Stimulated activated naive CD4-positive, alpha-beta T cell (primary cell): Measurements from ENCODE around the gene PLXNB3.
"Not testable (repeated sequence)": the region's sequence is repeated elsewhere in the genome, so short reads cannot be mapped to it uniquely, and the experiment has no call there.

Source experiments
- DNase-seq, 6 experiments: peaks; one replicate each; lab custom pipeline; 2025; lab: John Stamatoyannopoulos, UW

The PLXNB3 gene

DNA sequence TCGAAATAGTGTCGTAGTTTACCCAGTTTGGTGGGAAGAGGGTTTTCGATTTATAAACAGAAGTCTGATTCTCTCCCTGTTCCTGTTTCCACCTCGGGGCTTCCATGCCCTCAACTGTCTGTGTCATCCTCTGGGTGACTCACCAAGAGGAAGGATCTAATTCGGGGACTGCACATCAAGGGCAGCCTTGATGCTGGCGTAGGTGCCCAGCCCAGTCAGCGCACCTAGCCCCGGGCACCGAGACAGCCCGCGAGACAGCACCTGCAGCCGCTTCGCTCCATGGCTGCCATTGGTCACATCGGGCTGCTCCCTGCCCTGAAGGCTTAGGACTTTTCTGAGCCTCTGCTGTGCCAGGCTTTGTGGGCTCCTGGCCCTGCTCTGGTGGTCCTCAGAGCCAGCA is 31.6 kb upstream of the PLXNB3 start:
- DNase-seq: no peak

DNA sequence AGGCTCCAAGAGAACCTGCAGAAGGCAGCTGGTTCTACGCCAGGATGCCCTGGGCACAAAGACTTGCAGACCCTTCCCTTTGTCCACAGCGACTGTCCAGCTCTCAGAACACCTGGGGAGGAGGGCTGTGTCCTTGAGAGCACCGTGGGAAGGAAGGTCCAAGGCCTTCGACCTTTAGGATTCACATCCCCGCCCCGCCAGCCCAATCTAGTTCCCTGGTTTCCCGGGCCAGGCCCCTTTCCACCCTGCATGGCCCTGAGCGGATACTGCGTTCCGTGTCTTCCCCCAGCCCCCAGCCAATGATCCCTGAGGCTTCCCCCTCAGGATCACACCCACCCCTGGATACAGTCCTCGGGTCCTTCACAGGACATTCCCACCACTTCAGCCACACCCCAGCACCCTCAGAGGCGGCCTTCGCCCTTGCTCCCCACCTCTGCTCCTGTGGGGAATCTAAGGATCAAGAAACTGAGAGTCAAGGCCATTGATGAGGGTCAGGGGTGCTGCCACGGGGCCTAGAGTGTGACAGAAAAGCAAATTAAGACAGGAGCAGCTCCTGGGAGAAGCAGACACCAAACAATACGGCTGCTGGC is 30.3 kb upstream of the PLXNB3 start:
- DNase-seq: no peak

DNA sequence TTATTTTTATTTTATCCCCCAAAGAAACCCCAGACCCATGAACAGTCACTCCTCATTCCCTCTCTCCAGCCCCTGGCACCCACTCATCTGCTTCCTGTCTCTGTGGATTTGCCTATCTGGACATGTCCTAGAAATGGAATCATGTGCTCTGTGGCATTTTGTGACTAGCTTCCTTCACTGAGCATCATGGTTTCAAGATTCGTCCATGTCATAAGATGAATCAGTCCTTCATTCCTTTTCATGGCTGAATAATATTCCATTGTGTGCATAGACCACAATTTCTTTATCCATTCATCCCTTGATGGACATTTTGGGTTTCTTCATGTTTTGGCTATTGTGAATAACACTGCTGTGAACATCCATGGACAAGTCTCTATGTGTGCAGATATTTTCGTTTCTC is 29.2 kb upstream of the PLXNB3 start:
- DNase-seq: no peak

DNA sequence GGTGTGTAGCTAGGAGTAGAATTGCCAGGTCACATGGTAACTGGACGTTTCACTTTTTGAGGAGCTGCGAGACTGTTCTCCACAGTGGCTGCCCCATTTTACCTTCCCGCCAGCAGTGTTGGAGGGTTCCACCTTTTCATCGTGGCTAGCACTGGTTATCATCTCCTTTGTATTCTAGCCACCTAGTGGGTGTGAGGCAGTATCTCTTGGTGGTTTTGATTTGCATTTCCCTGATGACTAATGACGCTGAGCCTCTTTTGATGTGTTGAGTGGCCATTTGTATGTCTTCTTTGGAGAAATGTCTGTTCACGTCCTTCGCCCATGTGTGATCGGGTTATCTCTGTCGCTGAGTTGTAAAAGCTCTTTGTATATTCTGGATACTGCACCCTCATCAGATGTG is 28.8 kb upstream of the PLXNB3 start:
- DNase-seq: no peak

DNA sequence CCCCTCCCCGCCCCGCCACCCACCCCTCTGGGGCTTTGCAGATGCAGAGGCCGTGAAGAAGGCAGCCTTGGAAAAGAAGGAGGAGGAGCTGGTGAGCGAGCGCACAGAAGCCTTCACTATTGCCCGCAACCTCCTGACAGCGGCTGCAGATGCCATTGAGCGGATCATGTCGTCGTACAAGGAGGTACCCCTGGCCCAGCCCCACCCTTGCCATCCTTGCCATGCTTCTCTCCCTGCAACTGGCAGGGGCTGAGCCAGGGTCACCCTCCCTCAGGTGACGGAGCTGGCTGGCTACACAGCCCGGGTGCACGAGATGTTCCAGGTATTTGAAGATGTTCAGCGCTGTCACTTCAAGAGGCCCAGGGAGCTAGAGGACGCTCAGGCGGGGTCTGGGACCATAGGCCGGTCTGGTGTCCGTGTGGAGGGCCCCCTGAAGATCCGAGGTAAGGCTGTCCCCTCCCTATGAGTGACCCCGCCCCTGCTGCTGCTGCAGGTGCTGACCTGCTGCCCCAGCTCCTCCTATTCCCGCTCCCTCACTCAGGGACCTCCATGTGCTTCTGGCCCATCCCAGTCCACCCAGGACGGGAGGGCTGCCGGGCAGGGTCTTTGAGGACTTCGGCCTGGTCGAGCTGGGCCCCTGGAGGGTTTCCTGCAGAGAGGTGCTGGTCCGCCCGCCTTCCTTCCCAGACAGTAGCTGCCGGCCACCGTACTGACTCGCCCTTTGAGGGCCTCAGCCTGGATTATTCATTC is 27.8 kb upstream of the PLXNB3 start:
- DNase-seq: no peak

DNA sequence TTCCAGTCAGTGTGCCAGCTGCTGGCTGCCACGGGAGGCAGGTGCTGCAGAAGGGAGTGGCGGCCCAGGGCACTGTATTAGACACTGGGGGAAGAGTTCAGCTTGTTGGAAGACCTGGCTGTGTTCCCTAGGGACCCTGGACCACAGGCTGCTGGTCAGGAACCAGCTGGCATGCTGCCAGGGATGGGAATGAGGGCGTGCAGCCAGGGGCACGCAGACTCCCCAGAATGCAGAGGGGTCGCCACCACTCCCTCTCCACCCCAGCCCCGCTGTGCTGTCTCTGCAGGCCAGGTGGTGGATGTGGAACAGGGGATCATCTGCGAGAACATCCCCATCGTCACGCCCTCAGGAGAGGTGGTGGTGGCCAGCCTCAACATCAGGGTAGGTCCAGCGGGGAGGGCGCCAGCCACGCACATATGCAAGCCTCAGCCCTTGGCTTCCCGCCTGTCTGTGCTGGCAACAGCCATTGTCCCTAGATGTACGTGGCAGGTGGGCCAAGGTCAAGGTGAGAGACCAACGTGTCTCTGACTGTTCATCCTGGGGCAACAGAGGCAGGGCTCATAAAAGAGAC is 27.1 kb upstream of the PLXNB3 start:
- DNase-seq: no peak

DNA sequence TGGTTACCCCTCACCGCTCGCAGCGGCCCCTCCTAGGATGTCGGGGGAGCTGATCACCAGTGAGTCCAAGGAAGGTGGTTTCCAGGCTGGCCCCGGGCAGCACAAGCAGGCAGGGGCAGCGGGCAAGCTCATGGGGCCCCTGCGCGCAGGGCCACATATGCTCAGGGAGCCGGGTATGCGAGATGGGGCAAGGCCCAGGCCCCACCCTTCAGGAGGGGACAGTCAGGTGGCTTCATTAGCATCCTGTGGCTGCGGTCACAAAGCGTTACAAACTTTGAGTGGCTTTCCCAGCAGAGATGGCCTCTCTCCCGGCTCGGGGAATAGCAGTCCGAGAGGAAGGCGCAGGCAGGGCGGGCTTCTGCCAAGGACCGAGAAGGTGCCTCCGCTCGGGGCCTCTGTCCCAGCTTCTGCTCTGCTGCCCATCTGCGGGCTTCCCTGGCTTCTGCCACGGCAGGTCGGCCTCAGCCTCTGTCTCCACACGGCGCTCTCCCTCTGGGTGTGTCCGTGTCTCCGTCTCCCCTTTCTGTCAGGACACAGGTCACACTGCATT is 25.9 kb upstream of the PLXNB3 start:
- no peak for DNase-seq

DNA sequence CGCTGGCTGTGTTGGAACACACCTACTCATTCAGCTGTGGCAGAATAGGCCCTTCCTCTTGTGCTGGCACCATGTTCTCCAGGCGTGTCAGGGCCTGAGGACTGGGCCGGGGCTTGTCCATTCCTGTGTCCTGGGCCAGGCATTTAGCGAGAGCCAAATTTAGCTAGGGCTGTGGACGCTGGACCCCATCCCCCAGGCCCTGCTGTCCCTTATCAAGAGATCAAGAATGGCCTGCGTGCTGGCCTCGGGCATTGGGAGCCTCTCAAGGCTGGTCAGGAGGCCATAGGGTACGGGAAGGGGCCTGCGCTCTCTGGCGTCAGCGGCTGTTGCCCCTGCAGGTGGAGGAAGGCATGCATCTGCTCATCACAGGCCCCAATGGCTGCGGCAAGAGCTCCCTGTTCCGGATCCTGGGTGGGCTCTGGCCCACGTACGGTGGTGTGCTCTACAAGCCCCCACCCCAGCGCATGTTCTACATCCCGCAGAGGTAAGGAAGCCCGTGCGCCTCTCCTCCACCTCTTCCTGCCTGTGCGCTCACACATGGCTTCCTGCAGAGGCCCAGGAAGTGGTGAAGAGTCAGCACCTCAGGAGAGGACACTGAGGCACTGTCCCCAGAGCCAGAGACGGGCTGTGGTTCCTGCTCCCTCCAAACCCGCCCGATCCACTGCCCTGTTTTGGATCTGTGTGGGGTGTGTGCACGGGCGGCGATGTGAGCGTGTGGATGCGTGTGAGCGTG is 24.1 kb upstream of the PLXNB3 start:
- peak in 3 of 6 experiments; percentile 8 to 33 (median 28) for DNase-seq

DNA sequence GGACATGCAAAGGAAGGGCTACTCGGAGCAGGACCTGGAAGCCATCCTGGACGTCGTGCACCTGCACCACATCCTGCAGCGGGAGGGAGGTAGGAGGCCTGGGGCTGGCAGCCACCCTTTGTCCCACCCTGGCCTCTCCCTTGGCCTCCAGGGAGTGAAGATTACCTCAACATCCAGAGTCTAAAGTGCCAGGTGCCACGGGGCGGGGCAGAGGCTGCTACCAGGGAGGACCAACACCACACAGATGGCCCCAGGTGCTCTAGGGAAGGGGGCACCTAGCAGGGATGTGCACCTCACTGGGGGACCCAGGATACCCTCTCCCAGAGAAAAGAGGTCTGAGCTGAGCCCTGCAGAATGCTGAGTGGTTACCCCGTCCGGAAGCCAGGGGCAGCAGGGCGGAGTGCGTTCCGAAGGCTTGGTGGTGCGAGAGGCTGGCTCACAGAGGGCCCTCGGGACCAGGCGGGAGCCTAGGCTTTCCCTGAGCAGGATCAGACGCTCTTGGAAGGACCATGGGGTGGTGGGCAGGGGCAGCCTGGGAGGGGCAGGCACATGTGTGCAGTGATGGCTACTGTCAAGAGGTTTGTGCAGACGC is 23.3 kb upstream of the PLXNB3 start:
- no peak for DNase-seq

DNA sequence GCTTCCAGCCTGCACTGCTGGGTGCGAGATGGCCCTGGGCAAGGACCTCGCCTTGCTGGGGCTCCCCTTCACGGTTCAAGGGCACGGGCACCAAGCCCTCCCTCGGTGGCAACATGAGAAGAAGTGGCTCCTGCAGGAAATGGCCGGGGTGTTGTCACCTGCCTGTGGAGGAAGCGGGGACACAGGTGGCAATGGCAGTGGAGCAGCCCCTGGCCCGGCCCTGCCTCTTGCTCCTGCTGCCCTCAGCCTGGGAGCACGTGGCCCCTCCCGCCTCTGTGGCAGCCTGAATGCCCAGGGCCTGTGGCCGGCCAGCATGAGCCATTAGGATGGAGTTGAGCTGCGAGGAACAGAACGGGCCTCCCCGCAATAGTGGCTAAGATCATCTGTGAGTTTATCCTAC is 22.6 kb upstream of the PLXNB3 start:
- no peak for DNase-seq

DNA sequence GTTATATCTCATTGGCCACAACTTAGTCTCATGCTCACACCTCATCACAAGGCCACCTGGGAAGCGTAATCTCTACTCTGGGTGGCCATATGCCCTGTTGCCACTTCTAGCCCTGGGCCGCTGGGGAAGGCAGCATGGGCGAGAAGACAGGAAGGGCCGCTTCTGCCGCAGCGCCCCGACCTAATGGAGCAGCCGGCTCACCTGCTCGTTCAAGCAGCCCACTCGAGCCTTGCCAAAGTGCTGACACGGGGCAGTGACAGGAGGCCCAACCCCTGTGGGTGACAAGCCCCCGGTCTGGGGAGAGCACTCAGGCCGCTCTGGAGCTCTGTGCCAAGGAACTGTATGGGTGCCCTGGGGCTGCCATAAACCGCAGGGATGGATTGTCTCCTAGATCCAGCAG is 21.9 kb upstream of the PLXNB3 start:
- not testable (repeated sequence) for DNase-seq

DNA sequence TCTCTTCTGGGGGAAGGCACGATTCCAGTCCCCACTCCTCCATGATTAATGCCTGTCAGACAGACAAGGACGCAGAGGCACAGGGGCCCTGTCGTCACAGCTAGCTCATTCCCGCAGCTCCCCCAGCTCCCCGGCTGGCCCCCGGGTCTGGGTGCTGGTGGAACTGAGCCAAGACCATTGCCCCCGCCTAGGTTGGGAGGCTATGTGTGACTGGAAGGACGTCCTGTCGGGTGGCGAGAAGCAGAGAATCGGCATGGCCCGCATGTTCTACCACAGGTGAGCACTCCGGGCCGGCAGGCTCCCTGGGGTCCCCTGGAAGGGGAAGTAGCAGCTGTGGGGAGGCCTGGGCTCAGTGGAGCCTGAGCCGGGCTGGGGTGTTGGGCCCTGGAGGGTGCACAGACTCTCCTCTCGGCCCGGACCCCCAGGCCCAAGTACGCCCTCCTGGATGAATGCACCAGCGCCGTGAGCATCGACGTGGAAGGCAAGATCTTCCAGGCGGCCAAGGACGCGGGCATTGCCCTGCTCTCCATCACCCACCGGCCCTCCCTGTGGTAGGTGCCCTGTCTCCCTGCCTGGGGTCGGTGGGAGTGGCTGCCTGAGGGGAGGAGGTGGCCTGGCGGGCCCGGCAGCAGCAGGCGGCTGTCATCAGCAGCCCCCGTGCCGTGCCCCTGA is 21.1 kb upstream of the PLXNB3 start:
- DNase-seq: not testable (repeated sequence)

DNA sequence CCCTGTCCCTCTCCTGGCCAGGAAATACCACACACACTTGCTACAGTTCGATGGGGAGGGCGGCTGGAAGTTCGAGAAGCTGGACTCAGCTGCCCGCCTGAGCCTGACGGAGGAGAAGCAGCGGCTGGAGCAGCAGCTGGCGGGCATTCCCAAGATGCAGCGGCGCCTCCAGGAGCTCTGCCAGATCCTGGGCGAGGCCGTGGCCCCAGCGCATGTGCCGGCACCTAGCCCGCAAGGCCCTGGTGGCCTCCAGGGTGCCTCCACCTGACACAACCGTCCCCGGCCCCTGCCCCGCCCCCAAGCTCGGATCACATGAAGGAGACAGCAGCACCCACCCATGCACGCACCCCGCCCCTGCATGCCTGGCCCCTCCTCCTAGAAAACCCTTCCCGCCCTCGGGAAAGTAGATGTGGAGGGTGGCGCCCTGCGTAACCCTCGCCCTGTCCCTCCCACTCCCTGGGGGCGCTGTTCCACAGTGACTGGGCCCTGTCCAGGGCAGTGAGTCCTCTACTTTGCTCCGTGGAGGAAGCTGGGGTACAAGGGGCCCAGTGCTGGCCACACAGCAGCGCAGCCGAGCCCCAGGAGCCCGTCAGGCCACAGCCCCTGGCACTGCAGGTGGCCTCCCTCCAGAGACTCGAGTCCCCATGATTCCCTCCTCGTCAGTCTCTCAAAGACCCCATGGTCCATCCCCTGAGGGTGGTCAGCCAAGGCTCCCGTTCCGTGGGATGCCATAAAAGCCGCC is 20.4 kb upstream of the PLXNB3 start:
- DNase-seq: not testable (repeated sequence)

DNA sequence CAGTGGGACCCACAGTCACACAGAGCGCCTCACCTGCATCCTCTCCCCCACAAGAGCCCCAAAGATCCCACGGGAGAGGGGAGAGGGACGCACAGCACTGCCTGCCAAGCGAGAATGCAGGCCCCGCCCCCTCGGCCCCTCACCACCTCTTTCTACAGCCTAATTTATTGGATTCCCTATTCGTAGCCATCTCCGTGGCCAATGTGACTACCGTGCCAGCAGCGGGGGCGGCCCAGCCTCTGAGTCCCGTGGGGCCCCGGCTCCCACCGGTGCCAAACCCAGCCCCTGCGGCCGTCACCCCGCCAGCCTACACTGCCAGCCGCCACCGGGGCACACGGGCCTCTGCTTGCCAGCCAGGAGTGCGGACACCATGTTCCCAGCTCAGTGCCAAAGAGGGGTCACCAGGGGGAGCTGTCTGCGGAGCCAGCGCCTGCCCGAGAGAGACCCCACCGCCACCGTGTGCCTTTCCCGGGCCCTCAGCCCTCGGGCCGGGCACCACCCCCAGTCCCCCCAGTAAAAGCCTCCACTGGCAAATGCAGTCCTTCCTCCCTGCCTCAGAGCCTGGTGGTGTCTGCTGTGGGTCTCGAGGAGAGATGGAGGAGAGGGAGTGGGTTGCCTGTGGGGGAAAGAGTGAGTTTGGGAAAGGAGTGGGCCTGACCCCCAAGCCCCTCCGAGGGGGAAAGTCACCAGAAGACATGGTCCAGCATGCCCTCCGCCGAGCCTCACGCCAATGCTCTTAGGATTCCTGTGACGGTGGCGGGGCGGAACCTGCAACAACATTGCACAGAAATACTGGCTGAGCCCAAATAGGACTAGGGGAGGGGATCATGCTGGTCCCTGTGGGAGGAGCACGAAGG is 19.6 kb upstream of the PLXNB3 start:
- peak in 1 of 6 experiments; percentile 13 for DNase-seq

DNA sequence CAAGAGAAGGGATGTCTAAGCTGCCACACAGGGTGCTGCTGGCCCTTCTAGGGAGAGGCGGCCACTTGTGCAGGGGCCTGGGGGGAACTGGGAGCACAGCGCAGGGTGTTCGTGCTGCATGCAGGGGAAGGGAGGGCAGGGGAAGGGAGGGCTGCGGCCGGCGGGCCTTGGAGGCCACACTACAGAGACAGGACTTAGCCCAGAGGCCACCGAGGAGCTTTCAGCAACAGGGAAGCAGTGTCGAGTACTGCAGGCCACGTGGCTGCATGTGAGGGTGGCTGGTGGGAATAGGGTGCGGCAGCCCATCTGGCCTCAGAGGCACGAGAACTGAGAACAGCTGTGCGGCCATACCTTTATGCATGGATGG is 19.0 kb upstream of the PLXNB3 start:
- DNase-seq: not testable (repeated sequence)

DNA sequence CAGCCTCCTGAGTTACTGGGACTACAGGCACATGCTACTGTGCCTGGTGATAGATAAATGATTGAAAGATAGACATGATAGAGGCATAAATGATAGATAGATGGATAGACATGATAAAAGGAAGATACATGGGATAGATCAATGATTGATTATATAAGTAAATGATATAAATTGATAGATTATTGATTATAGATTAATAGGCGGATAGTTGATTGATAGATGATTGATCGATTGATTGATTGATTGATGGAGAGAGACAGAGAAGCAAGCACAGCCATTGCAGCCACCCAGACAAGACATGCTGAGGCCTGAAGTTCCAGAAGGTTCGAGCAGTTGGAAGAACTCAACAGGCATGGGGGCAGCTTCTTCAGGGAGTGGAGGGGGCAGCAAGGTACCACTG is 17.7 kb upstream of the PLXNB3 start:
- DNase-seq: no peak

DNA sequence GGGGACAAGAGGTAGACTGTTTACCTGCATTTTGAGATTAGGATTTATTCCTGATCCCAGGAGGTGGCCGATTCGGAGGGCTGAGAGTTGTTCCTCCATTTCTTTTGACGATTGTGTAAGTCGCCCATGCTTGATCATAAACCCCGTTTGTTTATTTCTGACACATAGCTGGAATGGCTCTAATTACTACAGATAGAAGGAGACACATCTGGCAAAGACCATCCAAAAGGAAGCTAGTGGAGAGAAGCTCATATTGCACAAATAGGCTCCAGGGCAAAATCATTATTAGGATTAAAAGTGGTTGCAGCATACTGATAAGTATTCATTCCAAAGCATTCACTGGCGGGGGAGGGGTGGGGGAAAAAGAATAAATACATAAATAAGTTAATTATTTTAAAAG is 17.1 kb upstream of the PLXNB3 start:
- DNase-seq: not testable (repeated sequence)

DNA sequence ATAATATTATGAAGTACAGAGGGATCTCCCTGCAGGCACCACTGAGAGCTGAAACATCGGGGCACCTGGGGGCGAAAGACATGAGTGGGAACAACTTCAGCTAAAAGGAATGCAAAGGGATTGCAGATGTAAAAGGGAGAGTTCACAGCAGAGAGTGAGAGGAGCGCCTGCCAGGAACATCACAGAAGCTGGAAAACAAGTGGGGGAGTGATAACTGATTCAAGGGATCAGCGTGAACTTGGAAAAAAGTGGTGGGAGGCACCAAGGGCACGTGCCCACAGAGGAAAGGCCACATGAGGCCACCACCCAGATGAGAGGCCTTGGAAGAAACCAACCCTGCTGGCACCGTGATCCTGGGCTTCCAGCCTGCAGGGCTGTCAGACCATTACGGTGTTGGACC is 15.0 kb upstream of the PLXNB3 start:
- DNase-seq: not testable (repeated sequence)

DNA sequence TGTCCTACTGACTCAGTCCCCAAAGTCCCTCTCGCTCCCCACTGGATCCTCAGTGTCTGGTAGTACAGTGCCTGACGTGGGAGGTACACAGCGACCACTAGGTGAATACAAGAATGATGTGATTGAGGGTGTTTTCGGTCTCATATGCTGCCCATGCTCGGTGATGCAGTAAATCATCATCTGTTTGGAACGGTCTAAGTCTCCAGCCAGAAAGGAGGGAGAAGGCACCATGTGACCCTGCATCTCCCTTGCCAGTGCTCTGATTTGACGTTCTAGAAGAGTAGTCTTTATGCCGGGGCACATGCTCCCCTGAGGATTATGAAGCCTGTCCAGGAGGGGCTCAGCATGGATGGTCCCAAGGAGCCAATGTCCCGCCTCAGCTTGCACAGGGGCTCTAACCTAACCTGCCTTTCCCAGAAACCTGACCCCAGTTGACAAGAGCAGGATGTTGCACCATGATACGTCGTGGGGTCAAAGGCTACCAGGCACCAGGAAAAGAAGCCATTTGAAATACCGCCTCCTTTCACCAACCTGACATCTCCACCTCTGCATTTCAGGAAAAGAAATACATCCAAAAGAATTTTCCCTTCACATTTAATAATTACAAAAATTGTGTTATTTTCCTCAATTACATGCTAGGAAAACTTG is 13.8 kb upstream of the PLXNB3 start:
- DNase-seq: no peak
